OCI-M1 (cell line): Measurements from ENCODE around the gene CCNA1.

Source experiments
- DNase-seq: peaks from one replicate; lab custom pipeline; 2025; lab: John Stamatoyannopoulos, UW

CCNA1 gene

GRCh38 chr13:36432106-36432544 is at the start of gene CCNA1:
CCNA1 (plus strand) TSS chr13:36432495; CDS start chr13:36433057, 562 bp downstream.
- no peak for DNase-seq

GRCh38 chr13:36385489-36385888 is 46.8 kb upstream of the CCNA1 start:
- DNase-seq, result no peak

GRCh38 chr13:36395280-36395679 is 37.0 kb upstream of the CCNA1 start:
- DNase-seq, result peak; percentile 78

- no peak for DNase-seq
These were observed 27.1 kb upstream of the CCNA1 start for GRCh38 chr13:36405151-36405550.

DNA sequence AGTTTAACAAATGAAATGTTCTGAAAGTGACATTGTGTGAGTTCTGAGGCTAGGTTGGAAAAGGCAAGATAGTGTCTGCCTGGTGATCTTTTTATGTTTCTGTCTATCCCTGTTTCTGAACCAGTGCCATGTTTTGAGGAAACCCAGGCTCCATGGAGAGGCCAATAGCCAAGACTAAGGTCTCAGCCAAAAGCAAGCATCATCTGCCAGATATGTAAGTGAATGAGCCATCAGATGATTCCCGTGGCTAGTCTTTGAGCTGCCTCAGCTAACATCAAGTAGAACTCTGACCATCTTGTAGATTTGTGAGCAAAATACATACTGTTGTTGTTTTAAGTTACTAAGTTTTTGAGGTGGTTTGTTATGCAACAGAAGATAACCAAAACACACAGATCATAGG is 19.6 kb upstream of the CCNA1 start:
- DNase-seq, result no peak

GRCh38 chr13:36413161-36413560 is 19.1 kb upstream of the CCNA1 start:
- DNase-seq, result no peak

- peak; percentile 19 for DNase-seq
These were observed 17.8 kb upstream of the CCNA1 start for GRCh38 chr13:36414461-36414860.

- DNase-seq, result peak; percentile 65
These were observed 15.0 kb upstream of the CCNA1 start for GRCh38 chr13:36417331-36417730.

- DNase-seq, result peak; percentile 92
These were observed 14.1 kb upstream of the CCNA1 start for GRCh38 chr13:36418022-36418805.

GRCh38 chr13:36420437-36420891 is 11.8 kb upstream of the CCNA1 start:
- DNase-seq, result peak; percentile 93

DNA sequence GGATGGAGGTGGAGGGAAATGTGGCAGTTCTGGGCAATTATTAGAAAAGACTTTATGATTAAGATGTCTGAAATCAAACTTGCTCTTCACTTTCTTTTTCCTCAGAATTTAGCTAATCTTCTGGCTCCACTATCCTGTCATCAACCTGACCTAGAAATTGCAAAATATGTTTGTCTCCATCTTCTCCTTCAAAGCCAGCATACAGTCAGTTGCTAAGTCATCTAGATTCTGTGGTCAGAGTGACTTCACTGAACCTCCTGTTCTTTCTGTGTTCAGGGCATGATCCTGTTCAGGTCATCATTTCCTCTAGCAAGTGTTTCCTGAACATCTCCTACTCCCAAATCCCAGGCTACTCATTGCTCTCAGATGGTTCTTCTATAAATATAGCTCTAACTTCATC is 10.8 kb upstream of the CCNA1 start:
- DNase-seq, result peak; percentile 71

GRCh38 chr13:36428086-36428485 is 4.2 kb upstream of the CCNA1 start:
- DNase-seq, result no peak

DNA sequence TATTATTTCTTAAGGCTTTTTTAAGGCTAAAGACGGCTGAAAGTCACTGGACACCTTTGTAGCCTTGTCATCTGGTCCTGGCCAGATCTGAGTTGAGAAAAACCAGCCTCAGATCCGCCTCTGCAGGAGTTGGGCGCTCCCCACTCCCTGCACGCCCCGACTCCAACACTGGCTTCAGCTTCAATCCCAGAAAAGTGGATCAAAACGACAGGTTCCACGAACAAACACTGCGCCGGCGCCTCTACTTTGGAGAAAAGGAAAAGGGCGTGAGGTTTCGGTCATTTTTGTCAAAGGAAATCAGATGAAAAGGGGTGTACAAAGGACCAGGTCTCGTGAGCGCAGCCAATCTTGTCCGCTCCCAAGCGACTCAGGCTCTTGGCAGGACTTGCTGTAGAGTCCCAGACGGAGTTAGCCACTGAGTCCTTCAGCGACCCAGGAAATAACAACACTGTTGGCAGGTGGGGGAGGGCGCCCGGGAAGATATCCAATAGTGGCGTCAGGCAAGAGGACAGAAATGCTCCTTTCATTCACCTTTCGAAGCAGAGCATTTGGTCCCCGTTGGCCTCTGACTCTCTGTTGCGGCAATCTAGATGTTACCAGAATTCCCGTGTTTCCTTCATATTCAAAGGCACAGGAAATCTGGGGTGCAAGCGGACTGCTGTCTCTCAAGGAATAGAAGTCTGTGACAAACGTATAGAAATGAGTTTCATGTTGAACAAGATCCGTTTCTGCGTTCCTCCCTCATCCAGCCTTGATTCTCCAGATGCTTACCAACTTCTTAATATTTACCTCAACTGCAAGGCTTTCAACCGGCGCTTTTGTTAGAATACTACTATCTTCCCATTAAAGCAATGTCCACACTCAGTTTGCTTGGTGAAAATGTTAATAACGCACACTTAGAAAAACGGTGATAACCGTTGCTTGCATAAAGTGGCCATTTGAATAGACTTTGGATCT is 1.8 kb upstream of the CCNA1 start:
- no peak for DNase-seq

DNA sequence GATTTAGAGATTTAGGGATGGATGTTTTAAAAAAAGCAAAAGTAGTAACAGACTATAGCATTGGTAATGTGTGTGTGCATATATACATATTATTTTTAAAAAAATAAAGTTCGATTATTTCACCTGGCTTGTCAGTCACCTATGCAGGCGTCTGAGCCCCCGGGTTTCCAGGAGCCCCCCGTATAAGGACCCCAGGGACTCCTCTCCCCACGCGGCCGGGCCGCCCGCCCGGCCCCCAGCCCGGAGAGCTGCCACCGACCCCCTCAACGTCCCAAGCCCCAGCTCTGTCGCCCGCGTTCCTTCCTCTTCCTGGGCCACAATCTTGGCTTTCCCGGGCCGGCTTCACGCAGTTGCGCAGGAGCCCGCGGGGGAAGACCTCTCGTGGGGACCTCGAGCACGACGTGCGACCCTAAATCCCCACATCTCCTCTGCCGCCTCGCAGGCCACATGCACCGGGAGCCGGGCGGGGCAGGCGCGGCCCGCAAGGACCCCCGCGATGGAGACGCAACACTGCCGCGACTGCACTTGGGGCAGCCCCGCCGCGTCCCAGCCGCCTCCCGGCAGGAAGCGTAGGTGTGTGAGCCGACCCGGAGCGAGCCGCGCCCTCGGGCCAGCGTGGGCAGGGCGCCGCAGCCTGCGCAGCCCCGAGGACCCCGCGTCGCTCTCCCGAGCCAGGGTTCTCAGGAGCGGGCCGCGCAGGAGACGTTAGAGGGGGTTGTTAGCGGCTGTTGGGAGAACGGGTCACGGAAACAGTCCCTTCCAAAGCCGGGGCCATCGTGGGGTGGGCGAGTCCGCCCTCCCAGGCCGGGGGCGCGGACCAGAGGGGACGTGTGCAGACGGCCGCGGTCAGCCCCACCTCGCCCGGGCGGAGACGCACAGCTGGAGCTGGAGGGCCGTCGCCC is 840 bp upstream of the CCNA1 start:
- no peak for DNase-seq

GRCh38 chr13:36436811-36437210 is 4.5 kb downstream of the CCNA1 start:
- DNase-seq, result peak; percentile 61

- DNase-seq, result no peak
These were observed 6.5 kb downstream of the CCNA1 start for GRCh38 chr13:36438594-36439483.

DNA sequence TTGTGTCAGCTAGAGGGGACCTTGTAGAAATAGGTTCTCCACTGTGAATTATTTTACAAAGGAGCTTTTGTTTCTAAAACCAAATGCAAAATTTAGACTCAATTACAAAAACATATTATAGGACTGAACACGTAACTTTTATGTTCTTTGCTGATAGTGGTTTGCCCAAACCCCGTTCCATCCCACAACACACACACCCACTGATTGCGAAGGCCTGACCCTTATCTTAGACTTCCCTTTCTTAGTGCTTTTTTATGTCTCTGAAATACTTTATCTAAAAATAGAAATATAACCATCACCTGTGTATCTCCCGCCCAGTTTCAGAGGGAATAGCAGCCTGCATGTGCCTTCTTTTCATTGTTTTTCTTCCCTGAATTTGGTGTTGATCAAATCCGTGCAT is 13.0 kb downstream of the CCNA1 start:
- peak; percentile 84 for DNase-seq

GRCh38 chr13:36445891-36446351 is 13.6 kb downstream of the CCNA1 start:
- DNase-seq, result no peak

- DNase-seq, result no peak
These were observed 15.2 kb downstream of the CCNA1 start for GRCh38 chr13:36447501-36447900.

- DNase-seq, result peak; percentile 34
These were observed 18.2 kb downstream of the CCNA1 start for GRCh38 chr13:36450534-36450933.

DNA sequence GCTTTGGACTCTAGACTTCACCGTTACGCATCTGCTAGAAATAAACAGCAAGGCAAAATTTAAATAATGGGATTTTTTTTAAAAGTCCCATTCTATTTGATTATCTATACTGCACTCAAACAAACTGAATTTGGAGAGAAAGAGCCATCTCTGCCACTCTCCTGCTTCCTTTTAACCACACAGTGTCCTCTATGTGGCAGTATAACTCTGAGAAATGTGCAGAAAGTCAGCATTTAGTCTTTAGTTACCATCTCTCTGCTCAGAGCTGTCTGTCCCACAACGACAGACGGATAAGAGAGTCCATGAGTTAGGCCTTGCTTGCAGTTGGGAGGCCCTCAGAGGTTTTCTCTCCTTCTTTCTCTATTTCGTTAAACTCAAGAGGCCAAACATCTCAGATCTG is 21.2 kb downstream of the CCNA1 start:
- DNase-seq, result peak; percentile 66
